LNCaP clone FGC (cell line): ENCODE results near the gene IGF2BP1.

ENCODE experiments used
- DNase-seq: peaks from one replicate; pipeline ENCODE4 v3.0.0-alpha.2; 2011; ENCODE audit warnings: low read depth
- H3K4me3 ChIP-seq: 2 replicates; pipeline ENCODE4 v1.5.1; 2011; ENCODE audit warnings: mild to moderate bottlenecking, low read depth, low read length, control low read depth
- CTCF ChIP-seq: IDR thresholded peaks from 2 replicates; pipeline ENCODE4 v1.5.1; 2012; ENCODE audit warnings: mild to moderate bottlenecking; ENCODE audit not compliant: control insufficient read depth, insufficient read depth; ENCODE audit errors: extremely low read depth

Gene IGF2BP1

GRCh38 chr17:49015179-49015923, 18.2 kb downstream of the IGF2BP1 start:
- no peak for DNase-seq
- TF ChIP-seq CTCF, result no peak
- H3K4me3 ChIP-seq, result no peak overlapping the region

- DNase-seq, result peak; percentile 46
- TF ChIP-seq CTCF, result no peak
- H3K4me3 ChIP-seq, result no peak overlapping the region
These were observed 19.0 kb downstream of the IGF2BP1 start for GRCh38 chr17:49015924-49016774.

- no peak for DNase-seq
- no peak for TF ChIP-seq CTCF
- no peak overlapping the region for H3K4me3 ChIP-seq
These were observed 19.7 kb downstream of the IGF2BP1 start for GRCh38 chr17:49016775-49017463.

GRCh38 chr17:49018116-49018612, 21.0 kb downstream of the IGF2BP1 start:
- no peak for DNase-seq
- TF ChIP-seq CTCF, result no peak
- H3K4me3 ChIP-seq, result no peak overlapping the region

- no peak for TF ChIP-seq CTCF
- no peak for DNase-seq
- H3K4me3 ChIP-seq, result no peak overlapping the region
These were observed 21.6 kb downstream of the IGF2BP1 start for GRCh38 chr17:49018748-49019147.

- no peak for DNase-seq
- H3K4me3 ChIP-seq, result no peak overlapping the region
- no peak for TF ChIP-seq CTCF
These were observed 23.4 kb downstream of the IGF2BP1 start for GRCh38 chr17:49020609-49021008.
